GM12892 (cell line): ENCODE measurements around the gene CAD.

Experiments used
- POLR2A ChIP-seq: IDR thresholded peaks from 2 replicates; pipeline ENCODE4 v1.6.1; 2011; ENCODE audit warnings: low read depth, low read length, control low read depth
- POLR2AphosphoS5 ChIP-seq: IDR thresholded peaks from 2 replicates; pipeline ENCODE4 v1.6.1; 2011; ENCODE audit warnings: low read depth, low read length, control low read depth
- TAF1 ChIP-seq: IDR thresholded peaks from 2 replicates; pipeline ENCODE4 v1.6.1; 2011; ENCODE audit warnings: low read depth, mild to moderate bottlenecking, control low read depth, low read length, borderline replicate concordance

DNA sequence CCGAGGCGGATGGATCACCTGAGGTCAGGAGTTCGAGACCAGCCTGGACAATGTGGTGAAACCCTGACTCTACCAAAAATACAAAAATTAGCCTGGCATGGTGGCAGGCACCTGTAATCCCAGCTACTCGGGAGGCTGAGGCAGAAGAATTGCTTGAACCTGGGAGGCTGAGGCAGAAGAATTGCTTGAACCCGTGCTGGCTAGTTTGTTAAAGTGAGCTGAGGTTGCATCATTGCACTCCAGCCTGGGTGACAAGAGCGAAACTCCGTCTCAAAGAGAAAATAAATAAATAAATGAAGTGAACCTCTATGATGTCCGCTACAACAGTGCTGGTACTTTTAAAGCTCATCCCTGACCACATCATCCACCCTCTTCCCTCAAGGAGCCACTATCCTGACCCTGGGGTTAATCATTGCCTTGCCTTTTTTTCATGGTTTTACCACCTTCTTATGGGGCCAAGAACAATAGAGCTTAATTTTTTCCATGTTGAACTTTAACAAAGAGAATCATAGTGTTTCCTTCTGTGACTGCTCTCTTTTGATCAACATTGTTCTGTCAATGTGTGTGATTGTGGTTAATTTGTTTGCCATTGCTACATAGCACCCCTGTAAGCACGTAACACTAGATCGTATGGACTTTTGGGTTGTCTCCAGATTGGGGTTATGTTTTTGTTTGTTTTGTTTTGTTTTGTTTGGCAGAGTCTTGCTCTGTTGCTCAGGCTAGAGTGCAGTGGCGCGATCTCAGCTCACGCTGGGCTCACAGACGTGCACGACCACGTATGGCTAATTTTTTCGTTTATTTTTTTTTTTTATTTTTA lies 22.4 kb upstream of the CAD start:
- TF ChIP-seq TAF1 (no peak), POLR2A (no peak), POLR2AphosphoS5 (no peak)
